Heart left ventricle (tissue), 13 donors: ENCODE results near the gene SMARCAL1.

Experiments
- CTCF ChIP-seq, 12 donors: fragments of 200-600 bp; sonication (generic) in 4 of 12; IDR thresholded peaks; one replicate each; pipeline versions ENCODE4 v1.5.0 to v1.8.0; 2018 to 2022; ENCODE audit warnings: antibody characterized with exemption in 12 of 12, mild to moderate bottlenecking in 5 of 12
- POLR2A ChIP-seq, 2 donors: fragments of 450-650 bp; IDR thresholded peaks; one replicate each; pipeline ENCODE4 v1.6.1; 2017; ENCODE audit warnings: antibody characterized with exemption in 2 of 2, mild to moderate bottlenecking in 2 of 2, moderate library complexity in 2 of 2
- donor health status: ischemic (EF 13 %, LVEDD 7.1; RV severe dilation, severe dysfunction).
- donor health status: DM: no; HTN: yes; CAD: no.
- donor health status: DM: no; HTN: no; CAD: no.
- donor health status: ischemic (EF 25% LVEDD 6.9; RV normal size, moderate dysfunction).
- donor health status: ischemic (EF 25% LVEDD 5.7; RV mildly dilated, moderate dysfunction).
- donor health status: ischemic (EF 35%, LVEDD 5.7; RV mildly dilated, moderate dysfunction).
- donor health status: nonischemic (EF 11% LVEDD 7.7; RV severe dilation, severe dysfunction).
- donor health status: DM: yes; HTN: yes; CAD: no.
- donor health status: PGD.
- donor health status: ischemic (EF 29% LVEDD 5.4; RV normal size, mild dysfunction).
- donor health status: nonischemic (EF 23%, LVEDD 6.1; RV moderate dilation, normal function).

GRCh38 chr2:216379977-216380376, 32.3 kb upstream of the SMARCAL1 start:
- no peak for TF ChIP-seq CTCF (IDR thresholded peaks at IDR 0.05)
- TF ChIP-seq POLR2A (IDR thresholded peaks at IDR 0.05): no peak
